Measurements from ENCODE around the gene NFIA.

NFIA gene

DNA sequence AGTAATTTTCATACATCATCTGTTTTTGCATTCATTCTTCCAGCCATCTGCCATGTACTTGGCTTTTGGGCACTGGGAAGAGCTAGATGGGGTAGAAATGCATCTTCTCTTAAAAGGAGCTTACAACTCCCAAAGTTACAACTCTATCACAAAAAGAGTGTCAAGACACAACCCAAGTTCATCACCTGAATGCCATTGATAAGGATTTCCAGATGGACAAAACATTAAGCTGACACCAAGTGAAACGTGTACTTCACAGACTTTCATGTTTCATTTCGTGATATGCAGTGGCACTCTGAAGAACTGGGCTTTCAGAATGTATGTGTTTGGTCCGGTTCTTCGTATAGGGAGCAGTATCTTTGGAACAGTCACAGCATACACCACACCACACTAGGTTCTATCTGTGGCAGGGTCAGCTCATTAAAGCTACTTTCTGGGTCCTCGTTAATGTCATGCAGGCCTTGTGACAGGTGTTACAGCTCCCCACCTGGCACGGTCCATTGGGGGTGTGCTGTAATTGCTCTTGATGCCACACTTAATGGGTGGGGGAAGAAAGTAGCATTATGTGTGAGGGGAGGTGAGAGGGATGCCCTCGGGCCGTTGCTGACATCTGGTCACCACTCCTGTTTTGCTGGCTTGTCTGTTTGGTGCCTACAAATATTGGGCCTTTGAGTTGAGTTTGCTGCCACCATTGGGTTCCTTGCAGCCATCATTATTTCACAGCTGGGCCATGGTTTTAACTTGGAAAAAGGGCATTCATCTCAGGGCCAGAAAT is 164.9 kb downstream of the NFIA start:
- DNase-seq (ENCODE audit: low read depth): no peak

GRCh38 chr1:61247881-61248752 is 165.8 kb downstream of the NFIA start:
- no peak for DNase-seq (ENCODE audit: low read depth)

- DNase-seq (ENCODE audit: low read depth): no peak
These were observed 168.6 kb downstream of the NFIA start for GRCh38 chr1:61250933-61251332.

DNA sequence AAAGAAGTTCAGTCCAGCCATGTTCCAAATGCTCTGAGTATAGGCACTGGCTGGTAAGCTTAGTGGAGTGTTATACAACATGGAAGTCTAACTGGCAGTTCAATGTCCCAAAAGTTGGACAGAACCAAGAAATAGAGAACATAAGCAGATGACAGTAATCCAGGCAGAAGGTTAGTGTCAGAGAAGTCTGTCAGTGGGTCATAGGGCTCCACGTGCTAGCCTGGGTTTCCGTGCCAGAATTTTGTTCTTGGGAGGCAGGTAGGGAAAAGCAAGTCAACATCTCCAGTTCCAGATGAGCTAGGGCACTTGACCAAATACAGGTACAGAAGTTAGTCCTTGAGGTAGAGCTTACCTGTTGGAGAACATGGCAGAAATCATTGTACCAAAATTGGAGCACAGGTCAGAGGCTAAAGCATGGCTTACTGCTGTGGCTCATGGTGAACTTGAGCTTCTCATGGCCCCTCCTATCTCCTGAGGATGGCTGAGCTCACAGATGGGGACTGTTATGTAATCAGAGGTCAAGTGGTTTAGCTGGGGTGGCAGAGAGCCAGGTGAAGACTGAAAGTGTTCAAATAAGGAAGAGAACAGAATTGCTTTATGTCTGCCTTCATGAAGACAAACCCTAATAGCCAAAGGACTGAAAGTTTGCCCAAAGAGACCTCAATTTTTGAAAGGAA is 170.8 kb downstream of the NFIA start:
- no peak for DNase-seq (ENCODE audit: low read depth)

GRCh38 chr1:61253912-61254633 is 171.7 kb downstream of the NFIA start:
- no peak for DNase-seq (ENCODE audit: low read depth)

DNA sequence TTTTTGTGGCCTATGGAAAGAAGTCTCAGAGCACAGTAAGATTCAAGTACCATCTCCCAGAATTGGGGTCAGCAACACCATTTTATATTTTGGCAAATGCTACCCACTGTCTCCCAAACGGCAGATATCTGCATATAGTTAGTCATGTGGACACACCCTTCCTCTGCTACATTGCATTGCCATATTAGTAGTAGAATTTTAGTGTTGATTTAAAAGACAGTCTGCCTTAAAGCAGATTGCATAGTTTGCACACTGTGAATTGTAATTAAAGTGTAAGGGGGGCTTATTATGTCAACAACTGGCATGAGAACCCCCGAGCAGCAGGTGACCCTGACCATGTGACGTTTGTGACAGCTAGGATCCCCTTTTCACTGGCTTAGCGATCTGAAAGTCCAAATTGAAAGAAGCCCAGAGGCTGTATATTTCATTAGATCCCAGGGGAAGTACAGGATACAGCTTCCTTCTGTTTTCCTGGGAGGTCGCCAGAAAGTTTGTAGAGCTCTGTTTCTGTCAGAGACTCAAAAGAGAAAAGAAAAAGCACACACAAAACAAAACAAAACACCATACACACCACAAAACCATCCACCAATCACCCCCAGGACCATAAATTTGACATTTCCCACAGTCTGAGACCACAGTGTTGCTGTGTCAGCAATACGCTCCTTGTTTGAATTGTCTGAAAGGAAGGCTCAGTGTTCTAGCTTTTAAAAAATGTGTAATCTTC is 172.4 kb downstream of the NFIA start:
- no peak for DNase-seq (ENCODE audit: low read depth)

DNA sequence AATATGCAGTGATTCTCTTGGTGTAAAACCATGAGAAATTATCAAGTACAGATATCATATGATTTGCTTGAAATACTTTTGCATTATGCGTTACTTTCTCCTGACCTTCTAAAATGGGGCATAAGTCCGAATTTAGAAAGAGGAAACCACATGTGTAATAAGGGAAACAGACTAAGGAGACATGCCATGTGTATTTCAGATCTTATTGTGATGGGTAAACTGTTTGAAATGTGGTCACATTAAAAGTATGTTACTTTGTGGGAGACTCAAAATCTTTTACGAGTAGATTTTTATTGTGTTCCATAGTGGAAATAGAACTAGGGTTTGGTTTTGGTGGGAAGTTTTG is 173.0 kb downstream of the NFIA start:
- no peak for DNase-seq (ENCODE audit: low read depth)

- DNase-seq (ENCODE audit: low read depth): no peak
These were observed 177.2 kb downstream of the NFIA start for GRCh38 chr1:61259379-61260148.

- no peak for DNase-seq (ENCODE audit: low read depth)
These were observed 177.8 kb downstream of the NFIA start for GRCh38 chr1:61260171-61260570.

- no peak for DNase-seq (ENCODE audit: low read depth)
These were observed 179.2 kb downstream of the NFIA start for GRCh38 chr1:61261595-61261994.

- no peak for DNase-seq (ENCODE audit: low read depth)
These were observed 181.8 kb downstream of the NFIA start for GRCh38 chr1:61263905-61264824.

GRCh38 chr1:61264825-61265242 is 182.5 kb downstream of the NFIA start:
- no peak for DNase-seq (ENCODE audit: low read depth)

- DNase-seq (ENCODE audit: low read depth): no peak
These were observed 183.3 kb downstream of the NFIA start for GRCh38 chr1:61265665-61266064.

GRCh38 chr1:61266738-61267137 is 184.4 kb downstream of the NFIA start:
- DNase-seq (ENCODE audit: low read depth): no peak

GRCh38 chr1:61268546-61269240 is 186.3 kb downstream of the NFIA start:
- DNase-seq (ENCODE audit: low read depth): no peak

DNA sequence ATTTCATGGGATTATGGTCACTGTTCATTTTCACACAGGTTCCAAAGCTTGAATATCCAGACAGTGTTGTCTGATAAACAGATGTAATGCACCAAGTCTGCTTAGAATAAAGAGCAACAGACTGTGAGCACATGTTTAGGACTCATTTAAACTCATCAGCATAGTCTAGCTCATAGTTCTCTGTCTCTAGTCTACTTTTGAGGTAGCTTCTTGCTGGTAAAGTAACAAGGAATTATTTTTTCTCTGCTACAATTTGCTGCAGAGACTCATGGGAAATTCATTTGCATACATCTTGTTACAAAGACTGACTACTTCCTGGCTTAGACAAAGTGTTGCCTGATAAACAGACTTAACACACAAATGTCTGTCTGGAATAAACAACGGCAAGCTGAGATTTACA is 187.2 kb downstream of the NFIA start:
- DNase-seq (ENCODE audit: low read depth): no peak

DNA sequence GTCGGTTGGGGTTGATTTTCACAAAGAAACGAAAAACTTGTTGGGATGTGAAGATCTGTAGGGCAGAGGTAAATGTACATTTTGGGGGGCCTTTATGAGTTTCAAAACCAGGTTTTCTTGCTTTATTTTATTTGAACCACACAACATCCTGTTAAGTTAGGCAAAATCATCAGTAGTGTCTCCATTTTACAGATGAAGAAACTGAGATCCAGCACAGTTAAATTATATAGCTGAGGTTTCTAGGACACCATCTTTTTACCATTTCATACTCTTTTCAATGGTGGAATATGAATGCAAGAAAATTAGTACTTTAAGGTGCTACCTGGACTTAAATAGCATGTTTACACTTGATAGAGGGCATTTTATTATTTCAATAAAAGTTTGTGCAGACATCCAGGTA is 187.7 kb downstream of the NFIA start:
- no peak for DNase-seq (ENCODE audit: low read depth)

DNA sequence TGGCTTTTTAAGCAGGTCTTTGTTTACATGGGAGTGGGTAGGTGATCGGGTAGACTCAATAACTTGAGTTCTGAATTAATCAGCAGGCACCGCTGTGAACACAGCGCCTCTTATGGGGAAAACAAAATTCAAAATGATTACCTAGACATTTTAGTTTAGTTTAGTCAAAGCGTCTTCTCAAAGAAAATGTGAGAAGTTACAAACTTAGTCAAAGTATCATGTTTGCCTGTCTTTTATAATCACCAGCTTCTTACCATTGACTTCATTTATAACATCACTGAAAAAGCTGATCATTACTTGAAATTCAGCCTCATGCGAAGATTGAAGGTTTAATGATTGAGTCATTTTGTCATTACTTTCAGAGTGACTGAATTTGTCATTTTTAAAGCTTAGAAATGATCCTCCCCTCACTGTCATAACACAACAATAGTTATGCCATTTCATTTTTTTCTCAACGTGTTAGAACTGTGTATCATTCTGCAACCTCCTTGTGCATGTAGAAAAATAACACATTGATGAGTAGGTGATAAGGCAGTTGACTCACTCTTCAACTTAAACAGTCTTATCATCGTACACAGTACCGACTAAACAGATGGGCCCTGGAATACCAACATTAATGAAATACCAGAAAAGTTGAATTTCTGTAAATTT is 188.5 kb downstream of the NFIA start:
- DNase-seq (ENCODE audit: low read depth): no peak

Measured in T follicular helper cell (primary cell).